Liver (tissue), 3 donors: ENCODE results near the gene RASGRF2.

Source experiments
- CTCF ChIP-seq: fragments of 150-350 bp; IDR thresholded peaks from 2 replicates; pipeline ENCODE4 v1.5.1; 2017; ENCODE audit warnings: improper control_type of control experiment, low read depth, low read length; ENCODE audit not compliant: missing input control
- EGR1 ChIP-seq, 2 donors: IDR thresholded peaks; 2 replicates each; pipeline ENCODE4 v1.6.1; 2016 to 2018; ENCODE audit warnings: antibody characterized with exemption in 2 of 2, low read depth in 2 of 2
- GABPA ChIP-seq, 2 donors: IDR thresholded peaks in 1 of 2; conservative IDR thresholded peaks in 1 of 2; 2 replicates each; pipeline ENCODE4 v1.6.1; 2016; ENCODE audit warnings: antibody characterized with exemption in 2 of 2, mild to moderate bottlenecking in 1 of 2, moderate library complexity in 1 of 2
- HNF4A ChIP-seq, 2 donors: conservative IDR thresholded peaks; 2 replicates each; pipeline ENCODE4 v1.6.1; 2016; ENCODE audit warnings: antibody characterized with exemption in 2 of 2, mild to moderate bottlenecking in 2 of 2
- JUND ChIP-seq, 2 donors: IDR thresholded peaks; 2 replicates each; pipeline ENCODE4 v1.6.1; 2016; ENCODE audit warnings: antibody characterized with exemption in 2 of 2
- MAX ChIP-seq: IDR thresholded peaks from 2 replicates; pipeline ENCODE4 v1.6.1; 2016; ENCODE audit warnings: antibody characterized with exemption
- REST ChIP-seq: IDR thresholded peaks from 2 replicates; pipeline ENCODE4 v1.6.1; 2016; ENCODE audit warnings: antibody characterized with exemption, mild to moderate bottlenecking
- RXRA ChIP-seq, 2 donors: IDR thresholded peaks; 2 replicates each; pipeline ENCODE4 v1.6.1; 2017 to 2018; ENCODE audit warnings: antibody characterized with exemption in 2 of 2, mild to moderate bottlenecking in 1 of 2
- SP1 ChIP-seq: IDR thresholded peaks from 2 replicates; pipeline ENCODE4 v1.6.1; 2018; ENCODE audit warnings: antibody characterized with exemption, mild to moderate bottlenecking
- TAF1 ChIP-seq: conservative IDR thresholded peaks from 2 replicates; pipeline ENCODE4 v1.6.1; 2016; ENCODE audit warnings: antibody characterized with exemption, mild to moderate bottlenecking
- YY1 ChIP-seq: IDR thresholded peaks from 2 replicates; pipeline ENCODE4 v1.6.1; 2016; ENCODE audit warnings: antibody characterized with exemption, mild to moderate bottlenecking
- ZBTB33 ChIP-seq: IDR thresholded peaks from 2 replicates; pipeline ENCODE4 v1.6.1; 2016; ENCODE audit warnings: antibody characterized with exemption
- donor health status: healthy.
- donor health status: healthy.

GRCh38 chr5:81226949-81227348 lies 266.8 kb downstream of the RASGRF2 start:
- no peak for TF ChIP-seq CTCF
- no peak for TF ChIP-seq ZBTB33
- TF ChIP-seq EGR1 (IDR thresholded peaks at IDR 0.05; ENCODE audit: low read depth in 2 of 2), result no peak
- TF ChIP-seq YY1, result no peak
- TF ChIP-seq HNF4A (conservative IDR thresholded peaks at IDR 0.05), result no peak
- TF ChIP-seq SP1, result no peak
- TF ChIP-seq TAF1, result no peak
- no peak for TF ChIP-seq REST
- TF ChIP-seq JUND (IDR thresholded peaks at IDR 0.05), result no peak
- TF ChIP-seq RXRA (IDR thresholded peaks at IDR 0.05), result no peak
- TF ChIP-seq MAX, result no peak
- TF ChIP-seq GABPA (IDR thresholded peaks at IDR 0.05 in 1 of 2, conservative IDR thresholded peaks at IDR 0.05 in 1 of 2), result no peak
